CD4-positive, alpha-beta T cell (primary cell): ENCODE results near the gene HOXB8. TPM values are rescaled to one million over a fixed set of nuclear protein-coding genes. Genes with fewer than 3 reads are reported as not detected.

Experiments
- ATAC-seq: fragments of 200-7000 bp; cut with Tn5 transposase; one replicate; pipeline ENCODE4 v1.10.0; 2022; ENCODE audit warnings: mild to moderate bottlenecking; ENCODE audit not compliant: poor library complexity
- CTCF ChIA-PET: fragments of 350-600 bp; sonication (Branson Sonifier 250); formaldehyde crosslinking; loops from one replicate; lab custom pipeline; 2021; ENCODE audit warnings: antibody characterized with exemption, inconsistent platforms; lab: Charles Lee
- POLR2A ChIA-PET: fragments of 350-600 bp; sonication (Branson Sonifier 250); formaldehyde crosslinking; loops from one replicate; lab custom pipeline; 2021; ENCODE audit warnings: antibody characterized with exemption, inconsistent platforms; lab: Charles Lee
- DNase-seq, 14 experiments: peaks; one replicate each; pipeline ENCODE4 v3.0.0-alpha.2; 2013 to 2020; ENCODE audit warnings: mixed read lengths in 2 of 14
- H3K27ac ChIP-seq, 2 donors: one replicate each; pipeline versions ENCODE4 v1.5.1 to v1.7.0; 2013; ENCODE audit warnings: low read length in 2 of 2, low read depth in 1 of 2, mild to moderate bottlenecking in 1 of 2
- H3K27me3 ChIP-seq, 2 experiments: 1 replicate in 1 of 2; 2 replicates in 1 of 2; pipeline versions ENCODE4 v1.6.1 to v1.7.0; 2013; ENCODE audit warnings: low read length in 2 of 2, control low read depth in 1 of 2, mild to moderate bottlenecking in 1 of 2, moderate library complexity in 1 of 2; ENCODE audit not compliant: insufficient read depth in 2 of 2, control insufficient read depth in 1 of 2
- H3K36me3 ChIP-seq: one replicate; pipeline ENCODE4 v1.6.1; 2013; ENCODE audit warnings: low read length, control low read depth; ENCODE audit not compliant: insufficient read depth
- H3K4me1 ChIP-seq: one replicate; pipeline ENCODE4 v1.6.1; 2013; ENCODE audit warnings: low read length, control low read depth; ENCODE audit not compliant: insufficient read depth
- H3K4me3 ChIP-seq: one replicate; pipeline ENCODE4 v1.5.1; 2013; ENCODE audit warnings: mild to moderate bottlenecking, low read length, moderate library complexity
- H3K9me3 ChIP-seq, 2 experiments: 1 replicate in 1 of 2; 2 replicates in 1 of 2; pipeline versions ENCODE4 v1.6.1 to v1.7.0; 2013; ENCODE audit warnings: low read length in 2 of 2, mild to moderate bottlenecking in 2 of 2, control low read depth in 1 of 2, moderate library complexity in 1 of 2; ENCODE audit not compliant: control insufficient read depth in 1 of 2, insufficient read depth in 1 of 2
- H3K27ac Mint-ChIP-seq: one replicate; pipeline ENCODE4 v1.8.0; 2020; ENCODE audit warnings: mixed read lengths
- H3K27me3 Mint-ChIP-seq: one replicate; pipeline ENCODE4 v1.8.0; 2021; ENCODE audit warnings: mixed read lengths
- H3K36me3 Mint-ChIP-seq: one replicate; pipeline ENCODE4 v1.8.0; 2021; ENCODE audit warnings: low read depth, mixed read lengths
- H3K4me1 Mint-ChIP-seq: one replicate; pipeline ENCODE4 v1.8.0; 2021; ENCODE audit warnings: low read depth, mixed read lengths
- H3K4me3 Mint-ChIP-seq: one replicate; pipeline ENCODE4 v1.8.0; 2020; ENCODE audit warnings: mild to moderate bottlenecking, mixed read lengths
- H3K9me3 Mint-ChIP-seq: one replicate; pipeline ENCODE4 v1.8.0; 2020; ENCODE audit warnings: mixed read lengths
- intact Hi-C, 2 experiments: fragments of 100-400 bp; cut with DNase I in 1 of 2; cut with micrococcal nuclease in 1 of 2; formaldehyde crosslinking; loops; one replicate each; pipeline versions ENCODE4 v1.15.1 to v1.9.0; 2023 to 2025; cut with DNase I, micrococcal nuclease
- total RNA-seq, 174 experiments: library from RNA in 2 of 174; stranded (reverse) in 2 of 174; gene quantifications; one replicate each; pipeline ENCODE4 v1.2.3 and lab custom pipeline; 2021 to 2026
- TF ChIP-seq, protein P1 (sequence below): fragments of 200-600 bp; IDR thresholded peaks from one replicate; pipeline ENCODE4 v1.8.0; 2022; ENCODE audit warnings: antibody characterized with exemption, mild to moderate bottlenecking

Gene HOXB8
- total RNA-seq, 2 experiments from 2014 or later = not detected

GRCh38 chr17:48644159-48644558 is 29.1 kb upstream of the HOXB8 start:
- POLR2A ChIA-PET = no interaction called here
- CTCF ChIA-PET = interaction anchor here (0.7 kb wide), 1 partner anchor 333 kb away, joined by 4 read pairs; no protein-coding TSS in a partner anchor

DNA sequence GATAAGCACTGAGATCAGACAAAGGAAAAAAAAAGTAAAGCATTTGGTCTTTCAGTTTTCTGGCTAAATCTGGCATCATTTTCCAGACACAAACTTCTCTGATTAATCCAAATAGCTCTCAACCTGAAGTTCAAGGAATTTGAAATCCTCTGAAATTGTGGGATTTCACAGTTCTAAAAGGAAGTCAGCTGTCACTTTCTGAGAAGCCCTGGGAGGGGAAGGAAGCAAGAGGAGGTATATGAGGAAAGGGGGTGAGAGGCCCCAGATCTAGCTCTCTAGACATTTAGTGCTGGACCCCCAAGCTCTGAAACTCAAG is 28.6 kb upstream of the HOXB8 start:
- no peak for DNase-seq
- Histone ChIP-seq H3K9me3 (peaks cover 0 to 16% of the 10 kb centered on the region in 2 experiments), H3K4me1 (peaks cover 38% of the 10 kb centered on the region), H3K27me3 (peaks cover 76 to 87% of the 10 kb centered on the region in 2 experiments), H3K4me3 (no peak overlapping the region), H3K36me3 (no peaks in the 10 kb centered on the region), H3K27ac (no peak overlapping the region)
- intact Hi-C loops = no loop called here
- no peak overlapping the region for H3K27ac Mint-ChIP-seq
- POLR2A ChIA-PET = no interaction called here
- H3K9me3 Mint-ChIP-seq = no peaks in the 10 kb centered on the region
- CTCF ChIA-PET = no interaction called here
- H3K27me3 Mint-ChIP-seq = peaks cover 96% of the 10 kb centered on the region
- H3K36me3 Mint-ChIP-seq = no peaks in the 10 kb centered on the region
- peaks cover 21% of the 10 kb centered on the region for H3K4me1 Mint-ChIP-seq
- TF ChIP-seq, protein P1, sequence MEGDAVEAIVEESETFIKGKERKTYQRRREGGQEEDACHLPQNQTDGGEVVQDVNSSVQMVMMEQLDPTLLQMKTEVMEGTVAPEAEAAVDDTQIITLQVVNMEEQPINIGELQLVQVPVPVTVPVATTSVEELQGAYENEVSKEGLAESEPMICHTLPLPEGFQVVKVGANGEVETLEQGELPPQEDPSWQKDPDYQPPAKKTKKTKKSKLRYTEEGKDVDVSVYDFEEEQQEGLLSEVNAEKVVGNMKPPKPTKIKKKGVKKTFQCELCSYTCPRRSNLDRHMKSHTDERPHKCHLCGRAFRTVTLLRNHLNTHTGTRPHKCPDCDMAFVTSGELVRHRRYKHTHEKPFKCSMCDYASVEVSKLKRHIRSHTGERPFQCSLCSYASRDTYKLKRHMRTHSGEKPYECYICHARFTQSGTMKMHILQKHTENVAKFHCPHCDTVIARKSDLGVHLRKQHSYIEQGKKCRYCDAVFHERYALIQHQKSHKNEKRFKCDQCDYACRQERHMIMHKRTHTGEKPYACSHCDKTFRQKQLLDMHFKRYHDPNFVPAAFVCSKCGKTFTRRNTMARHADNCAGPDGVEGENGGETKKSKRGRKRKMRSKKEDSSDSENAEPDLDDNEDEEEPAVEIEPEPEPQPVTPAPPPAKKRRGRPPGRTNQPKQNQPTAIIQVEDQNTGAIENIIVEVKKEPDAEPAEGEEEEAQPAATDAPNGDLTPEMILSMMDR = no peak
- ATAC-seq = no peak
- H3K4me3 Mint-ChIP-seq = no peak overlapping the region

More at GRCh38 chr17:48644159-48644558, 29.1 kb upstream of the HOXB8 start:
- DNase-seq = no peak
- Histone ChIP-seq H3K27me3 (peaks cover 71 to 83% of the 10 kb centered on the region in 2 experiments), H3K27ac (no peak overlapping the region), H3K36me3 (no peaks in the 10 kb centered on the region), H3K9me3 (peaks cover 0 to 16% of the 10 kb centered on the region in 2 experiments), H3K4me1 (peaks cover 38% of the 10 kb centered on the region), H3K4me3 (no peak overlapping the region)
- Mint-ChIP-seq H3K36me3 (no peaks in the 10 kb centered on the region), H3K27me3 (peaks cover 93% of the 10 kb centered on the region), H3K4me3 (no peak overlapping the region), H3K9me3 (no peaks in the 10 kb centered on the region), H3K27ac (no peak overlapping the region), H3K4me1 (peaks cover 21% of the 10 kb centered on the region)
- ATAC-seq = no peak
- intact Hi-C loops = no loop called here
- TF ChIP-seq, protein P1 = no peak

DNA sequence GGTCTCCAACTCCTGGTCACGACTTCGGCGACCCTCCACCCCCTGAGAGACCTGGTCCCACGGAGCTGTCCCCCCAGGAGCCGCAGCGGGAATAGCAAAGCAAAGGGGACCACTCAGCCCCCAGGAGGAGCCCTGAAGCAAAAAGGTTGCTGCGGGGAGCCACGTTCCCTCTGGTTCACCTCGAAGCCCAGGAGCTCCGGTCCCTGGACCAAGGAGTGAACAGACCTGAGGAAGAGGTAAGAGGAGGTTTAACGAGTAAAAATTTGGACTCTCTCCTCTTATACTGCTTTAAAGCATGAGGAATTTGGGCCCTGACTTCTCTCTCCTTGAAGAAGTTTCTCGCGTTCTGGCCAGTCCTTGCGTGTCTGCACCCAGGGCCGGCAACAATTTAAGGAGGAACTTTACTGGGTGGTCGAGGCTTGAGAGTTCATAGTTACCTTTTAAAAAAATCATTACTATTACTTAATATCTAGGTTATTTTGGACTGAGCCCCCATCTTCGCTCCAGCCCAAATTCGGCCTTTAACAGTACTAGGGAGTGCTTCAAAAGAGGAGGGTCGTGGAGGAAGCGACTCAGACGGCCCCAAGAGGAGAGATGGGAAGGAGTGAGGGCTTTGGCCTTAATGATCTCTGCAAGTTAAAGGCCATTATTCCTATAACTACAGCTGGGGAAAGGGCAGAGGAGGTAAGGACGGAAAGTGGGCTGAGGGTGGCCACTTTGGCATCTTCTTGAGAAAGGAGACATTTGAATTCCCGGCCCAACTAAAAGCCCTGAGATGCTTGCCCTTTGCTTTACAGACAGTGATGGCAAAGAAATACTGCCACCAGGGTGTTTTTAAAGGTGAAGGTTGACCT is 28.0 kb upstream of the HOXB8 start:
- DNase-seq = no peak
- Mint-ChIP-seq H3K27ac (no peak overlapping the region), H3K4me3 (no peak overlapping the region), H3K9me3 (no peaks in the 10 kb centered on the region), H3K27me3 (peaks cover 97% of the 10 kb centered on the region), H3K36me3 (no peaks in the 10 kb centered on the region), H3K4me1 (peaks cover 21% of the 10 kb centered on the region)
- TF ChIP-seq, protein P1 = no peak
- intact Hi-C loops = no loop called here
- H3K4me3 ChIP-seq = no peak overlapping the region
- H3K4me1 ChIP-seq = peaks cover 38% of the 10 kb centered on the region
- ChIA-PET CTCF (no interaction called here), POLR2A (no interaction called here)
- H3K27me3 ChIP-seq = peaks cover 78 to 92% of the 10 kb centered on the region in 2 experiments
- peaks cover 0 to 16% of the 10 kb centered on the region in 2 experiments for H3K9me3 ChIP-seq
- no peak overlapping the region for H3K27ac ChIP-seq
- no peaks in the 10 kb centered on the region for H3K36me3 ChIP-seq
- no peak for ATAC-seq
